H1 (cell line): ENCODE results near the gene RTN4RL1. TPM values are rescaled to one million over a fixed set of nuclear protein-coding genes. Genes with fewer than 3 reads are reported as not detected.
A peak's percentile ranks its signal among the peaks of the same experiment; 100 is the strongest.

Experiments
- CTCF ChIA-PET: fragments of 300-600 bp; sonication (Branson Sonifier 250); formaldehyde crosslinking; loops from one replicate; lab custom pipeline; 2021; ENCODE audit not compliant: partially characterized antibody; lab: Charles Lee
- POLR2A ChIA-PET: fragments of 300-600 bp; sonication (Branson Sonifier 250); formaldehyde crosslinking; loops from one replicate; lab custom pipeline; 2021; ENCODE audit warnings: inconsistent platforms; ENCODE audit not compliant: partially characterized antibody; lab: Charles Lee
- DNase-seq, 2 experiments: peaks; one replicate each; pipeline versions ENCODE4 v3.0.0 to v3.0.0-alpha.2; 2010 to 2022; ENCODE audit warnings: low spot score in 2 of 2, low read depth in 1 of 2, mixed read lengths in 1 of 2
- FAIRE-seq: peaks from 2 replicates; lab custom pipeline; 2011; peaks lifted over from hg19 to GRCh38; lab: Jason Lieb, UNC
- H2AFZ ChIP-seq: 2 replicates; pipeline ENCODE4 v1.8.1; 2012; ENCODE audit warnings: low read length, inconsistent platforms
- H2AK5ac ChIP-seq: 2 replicates; pipeline ENCODE4 v1.6.1; 2013; ENCODE audit warnings: low read depth, low read length
- H2BK120ac ChIP-seq: replicated peaks from 2 replicates; pipeline ENCODE3; 2013; ENCODE audit warnings: low read depth, low read length, inconsistent platforms
- H2BK12ac ChIP-seq: 2 replicates; pipeline ENCODE4 v1.6.1; 2013; ENCODE audit warnings: low read depth, low read length
- H2BK15ac ChIP-seq: 2 replicates; pipeline ENCODE4 v1.6.1; 2013; ENCODE audit warnings: low read length
- H2BK20ac ChIP-seq: 2 replicates; pipeline ENCODE4 v1.6.1; 2013; ENCODE audit warnings: low read length
- H2BK5ac ChIP-seq: 2 replicates; pipeline ENCODE4 v1.6.1; 2013; ENCODE audit warnings: low read depth, low read length
- H3K14ac ChIP-seq: 2 replicates; pipeline ENCODE4 v1.6.1; 2013; ENCODE audit warnings: inconsistent platforms; ENCODE audit not compliant: insufficient read length
- H3K18ac ChIP-seq: 2 replicates; pipeline ENCODE4 v1.6.1; 2013; ENCODE audit warnings: low read length; ENCODE audit errors: extremely low read depth
- H3K23ac ChIP-seq: 2 replicates; pipeline ENCODE4 v1.6.1; 2013; ENCODE audit warnings: inconsistent platforms; ENCODE audit not compliant: insufficient read length
- H3K23me2 ChIP-seq: 2 replicates; pipeline ENCODE4 v1.6.1; 2013; ENCODE audit warnings: low read depth, low read length
- H3K27ac ChIP-seq: 2 replicates; pipeline ENCODE4 v1.6.1; 2011; ENCODE audit warnings: low read depth, low read length, inconsistent platforms
- H3K27me3 ChIP-seq, 4 experiments: replicated peaks in 1 of 4; 1 replicate in 1 of 4; 2 replicates in 3 of 4; pipeline versions ENCODE4 v1.6.1 to v1.8.1; 2011 to 2013; ENCODE audit warnings: low read length in 3 of 4, mild to moderate bottlenecking in 3 of 4, inconsistent platforms in 2 of 4, mixed read lengths in 2 of 4, moderate library complexity in 1 of 4; ENCODE audit not compliant: control insufficient read depth in 3 of 4, insufficient read depth in 3 of 4; ENCODE audit errors: extremely low read depth in 1 of 4
- H3K36me3 ChIP-seq, 4 experiments: 2 replicates each; pipeline versions ENCODE4 v1.6.1 to v1.8.1; 2011 to 2013; ENCODE audit warnings: mild to moderate bottlenecking in 4 of 4, low read length in 3 of 4, moderate library complexity in 2 of 4, control low read depth in 1 of 4, inconsistent platforms in 1 of 4; ENCODE audit not compliant: insufficient read depth in 4 of 4, control insufficient read depth in 2 of 4
- H3K4ac ChIP-seq: replicated peaks from 2 replicates; pipeline ENCODE3; 2013; ENCODE audit warnings: low read length, low read depth, mixed read lengths, inconsistent platforms; ENCODE audit not compliant: insufficient read length
- H3K4me1 ChIP-seq, 4 experiments: replicated peaks in 1 of 4; 1 replicate in 1 of 4; 2 replicates in 3 of 4; pipeline versions ENCODE4 v1.6.1 to v1.8.1; 2011 to 2013; ENCODE audit warnings: low read length in 3 of 4, inconsistent platforms in 2 of 4, mixed read lengths in 1 of 4; ENCODE audit not compliant: insufficient read depth in 4 of 4, control insufficient read depth in 3 of 4
- H3K4me2 ChIP-seq, 2 experiments: 2 replicates each; pipeline versions ENCODE4 v1.6.1 to v1.8.1; 2011 to 2013; ENCODE audit warnings: low read depth in 2 of 2, low read length in 2 of 2, control low read depth in 1 of 2, inconsistent platforms in 1 of 2, mild to moderate bottlenecking in 1 of 2; ENCODE audit not compliant: insufficient read depth in 1 of 2
- H3K4me3 ChIP-seq, 4 experiments: fragments of 200-600, 300-600 bp in 1 of 4; sonication (generic), shearing (Covaris generic), sonication (Bioruptor Twin) in 1 of 4; 2 replicates each; pipeline versions ENCODE4 v1.5.1 to v1.8.1; 2011 to 2016; ENCODE audit warnings: low read length in 4 of 4, low read depth in 3 of 4, control low read depth in 2 of 4, inconsistent platforms in 2 of 4, mild to moderate bottlenecking in 2 of 4, mixed read lengths in 1 of 4, moderate library complexity in 1 of 4; ENCODE audit not compliant: insufficient read depth in 2 of 4; ENCODE audit errors: extremely low read depth in 1 of 4
- H3K56ac ChIP-seq: replicated peaks from 2 replicates; pipeline ENCODE3; 2013; ENCODE audit warnings: low read depth, mild to moderate bottlenecking, mixed read lengths, low read length, inconsistent platforms; ENCODE audit not compliant: insufficient read length
- H3K79me1 ChIP-seq: 2 replicates; pipeline ENCODE4 v1.6.1; 2013; ENCODE audit warnings: low read depth, low read length, control low read depth
- H3K79me2 ChIP-seq, 2 experiments: 2 replicates each; pipeline versions ENCODE4 v1.6.1 to v1.8.1; 2012 to 2013; ENCODE audit warnings: low read length in 2 of 2, mild to moderate bottlenecking in 2 of 2, inconsistent platforms in 1 of 2; ENCODE audit not compliant: insufficient read depth in 2 of 2, control insufficient read depth in 1 of 2
- H3K9ac ChIP-seq, 4 experiments: replicated peaks in 1 of 4; 1 replicate in 1 of 4; 2 replicates in 3 of 4; pipeline versions ENCODE4 v1.6.1 to v1.8.1; 2011 to 2013; ENCODE audit warnings: low read depth in 3 of 4, low read length in 3 of 4, control low read depth in 2 of 4, mild to moderate bottlenecking in 2 of 4, moderate library complexity in 2 of 4, inconsistent platforms in 1 of 4; ENCODE audit errors: extremely low read depth in 1 of 4
- H3K9me3 ChIP-seq, 2 experiments: 2 replicates each; pipeline versions ENCODE4 v1.6.1 to v1.8.1; 2012 to 2013; ENCODE audit warnings: mild to moderate bottlenecking in 2 of 2, moderate library complexity in 2 of 2, control low read depth in 1 of 2, inconsistent platforms in 1 of 2, low read depth in 1 of 2, low read length in 1 of 2, mixed read lengths in 1 of 2; ENCODE audit not compliant: insufficient read depth in 2 of 2
- H4K20me1 ChIP-seq, 2 experiments: replicated peaks in 1 of 2; 2 replicates each; pipeline versions ENCODE3 to v1.8.1; 2011 to 2013; ENCODE audit warnings: inconsistent platforms in 2 of 2, low read length in 2 of 2, mild to moderate bottlenecking in 1 of 2; ENCODE audit not compliant: insufficient read depth in 2 of 2, control insufficient read depth in 1 of 2
- H4K5ac ChIP-seq: 2 replicates; pipeline ENCODE4 v1.6.1; 2013; ENCODE audit warnings: low read length, low read depth, mixed read lengths, inconsistent platforms; ENCODE audit not compliant: insufficient read length
- H4K8ac ChIP-seq: 2 replicates; pipeline ENCODE4 v1.8.0; 2013; ENCODE audit warnings: mild to moderate bottlenecking, moderate library complexity, low read length, inconsistent platforms; ENCODE audit not compliant: insufficient read depth; ENCODE audit errors: extremely low read depth
- H4K91ac ChIP-seq: replicated peaks from 2 replicates; pipeline ENCODE3; 2013; ENCODE audit warnings: low read length, mixed read lengths, inconsistent platforms; ENCODE audit not compliant: insufficient read length
- ATF3 ChIP-seq: IDR thresholded peaks from 2 replicates; pipeline ENCODE4 v1.6.1; 2011; ENCODE audit warnings: low read depth, mild to moderate bottlenecking, low read length; ENCODE audit not compliant: insufficient read depth
- BCL11A ChIP-seq, 2 experiments: IDR thresholded peaks; one replicate each; pipeline ENCODE4 v1.6.1; 2011; ENCODE audit warnings: low read depth in 2 of 2, low read length in 2 of 2, mild to moderate bottlenecking in 2 of 2
- MAX ChIP-seq: IDR thresholded peaks from 2 replicates; pipeline ENCODE4 v1.6.1; 2012; ENCODE audit warnings: inconsistent platforms
- POU5F1 ChIP-seq: IDR thresholded peaks from 2 replicates; pipeline ENCODE4 v1.6.1; 2011; ENCODE audit warnings: low read depth, mild to moderate bottlenecking, low read length, moderate library complexity
- WGBS, 2 experiments: shearing (Covaris generic) in 1 of 2; methylation state at CpG; one replicate each; pipeline versions ENCODE4 v1.1.6 to v1.1.7; 2013 to 2015; ENCODE audit warnings: low lambda C conversion rate in 2 of 2, mixed read lengths in 2 of 2, inconsistent platforms in 1 of 2, low coverage in 1 of 2, missing lambda C conversion rate in 1 of 2; ENCODE audit not compliant: insufficient replicate concordance in 2 of 2, insufficient coverage in 1 of 2, insufficient read length in 1 of 2; ENCODE audit errors: extremely low coverage in 1 of 2, missing lambda C conversion rate in 1 of 2; 5-methylcytosine and 5-hydroxymethylcytosine counted together
- polyA plus RNA-seq, 7 experiments: library from polyadenylated mRNA; depleted of rRNA in 3 of 7; stranded (reverse) in 5 of 7; unstranded in 2 of 7; fragments of >200 nt in 5 of 7; fragments of 200-250 nt in 2 of 7; gene quantifications; 1 replicate in 5 of 7; 2 replicates in 1 of 7; 4 replicates in 1 of 7; pipeline versions ENCODE4 v1.2.1 to v1.2.3, GENCODE V29; 2011 to 2013; ENCODE audit warnings: missing spikeins in 2 of 7, mixed read lengths in 2 of 7
- total RNA-seq: library from RNA; stranded (reverse); fragmentation: NEBNext Ultra II Directional; extraction: Animal tissue kit (Norgen Biotek cat#: 25700); gene quantifications from 2 replicates; pipeline ENCODE4 v1.2.1, GENCODE V29; 2021

Gene RTN4RL1
- total and polyA plus RNA-seq, 2 of the 8 experiments (the other 6 are each of a cell fraction or from before 2014, with no cell fraction given), result 0.09 TPM; not detected in 1

- Histone ChIP-seq H2BK120ac (no peak overlapping the region), H2BK12ac (0 out of 2 replicates have a peak overlapping the region, but pooled peaks have one; percentile 39), H3K9ac (no peak overlapping the region), H3K14ac (no peak overlapping the region), H3K36me3 (peaks cover 0 to 4% (median 0%) of the 10 kb centered on the region in 4 experiments; a peak in 1 of 8 replicates), H3K27ac (no peak overlapping the region), H2AK5ac (no peak overlapping the region), H4K5ac (no peak overlapping the region), H3K56ac (no peak overlapping the region), H3K79me1 (no peaks in the 10 kb centered on the region), H3K23ac (no peak overlapping the region), H3K18ac (no peak overlapping the region), H2BK20ac (no peak overlapping the region), H3K4me3 (no peak overlapping the region), H4K91ac (no peak overlapping the region), H3K9me3 (no peaks in the 10 kb centered on the region), H3K27me3 (peaks cover 0 to 21% (median 15%) of the 10 kb centered on the region in 4 experiments; a peak in 5 of 7 replicates), H2AFZ (no peak overlapping the region), H3K79me2 (no peaks in the 10 kb centered on the region), H3K4me1 (peaks cover 0 to 13% (median 9%) of the 10 kb centered on the region in 4 experiments; a peak in 6 of 7 replicates), H4K20me1 (peaks cover 6 to 8% of the 10 kb centered on the region in 2 experiments), H2BK5ac (no peak overlapping the region), H4K8ac (no peak overlapping the region), H3K4me2 (no peak overlapping the region), H2BK15ac (no peak overlapping the region), H3K4ac (no peak overlapping the region), H3K23me2 (no peaks in the 10 kb centered on the region)
- WGBS, 2 experiments, result 73% methylated on average over 5 of the region's 5 CpGs; no CpG with 5 or more reads in 1 of the 2 experiments
- no peak for FAIRE-seq
- TF ChIP-seq MAX (no peak), POU5F1 (no peak), BCL11A (IDR thresholded peaks at IDR 0.05; ENCODE audit: low read depth in 2 of 2, low read length in 2 of 2) (no peak), ATF3 (no peak)
- DNase-seq, result no peak
- CTCF ChIA-PET, result interaction anchor here (0.7 to 7.6 kb wide), 20 partner anchors 10 to 219 kb away, joined by 3 to 58 read pairs (median 5); partner anchors contain the start of gene HIC1
- POLR2A ChIA-PET, result interaction anchor here (1.0 kb wide), 1 partner anchor 108 kb away, joined by 3 read pairs; no protein-coding TSS in a partner anchor
These were observed 39.0 kb upstream of the RTN4RL1 start for GRCh38 chr17:2064147-2064489.
